Mesendoderm (in vitro differentiated cells): ENCODE results near the gene RAB17.

ENCODE experiments used
- DNase-seq: peaks from one replicate; pipeline ENCODE4 v3.0.0; 2013
- H2AK5ac ChIP-seq: 2 replicates; pipeline ENCODE4 v1.6.1; 2013; ENCODE audit warnings: low read length, inconsistent platforms
- H2BK120ac ChIP-seq: 2 replicates; pipeline ENCODE4 v1.6.1; 2013; ENCODE audit warnings: low read depth, mild to moderate bottlenecking, low read length, moderate library complexity, mixed read lengths
- H2BK15ac ChIP-seq: replicated peaks from 2 replicates; pipeline ENCODE4 v1.6.1; 2013; ENCODE audit warnings: low read depth, mild to moderate bottlenecking, moderate library complexity
- H2BK5ac ChIP-seq: 2 replicates; pipeline ENCODE4 v1.6.1; 2013; ENCODE audit warnings: low read length, inconsistent platforms
- H3K18ac ChIP-seq: 2 replicates; pipeline ENCODE4 v1.6.1; 2013; ENCODE audit warnings: mild to moderate bottlenecking, low read length, mixed read lengths
- H3K23ac ChIP-seq: one replicate; pipeline ENCODE4 v1.6.1; 2013; ENCODE audit warnings: low read length
- H3K27ac ChIP-seq: 2 replicates; pipeline ENCODE4 v1.5.1; 2013; ENCODE audit warnings: low read depth, mild to moderate bottlenecking, inconsistent platforms, low read length, moderate library complexity
- H3K27me3 ChIP-seq: 2 replicates; pipeline ENCODE4 v1.6.1; 2013; ENCODE audit warnings: low read length, control low read depth, mild to moderate bottlenecking, inconsistent platforms; ENCODE audit not compliant: insufficient read depth, poor library complexity
- H3K36me3 ChIP-seq: 2 replicates; pipeline ENCODE4 v1.6.1; 2013; ENCODE audit warnings: low read length, inconsistent platforms; ENCODE audit not compliant: control insufficient read depth, insufficient read depth
- H3K4ac ChIP-seq: one replicate; pipeline ENCODE4 v1.6.1; 2013; ENCODE audit warnings: low read depth, mild to moderate bottlenecking, low read length, moderate library complexity
- H3K4me1 ChIP-seq: 2 replicates; pipeline ENCODE4 v1.6.1; 2013; ENCODE audit warnings: low read depth, low read length, inconsistent platforms; ENCODE audit not compliant: control insufficient read depth
- H3K4me2 ChIP-seq: 2 replicates; pipeline ENCODE4 v1.6.1; 2013; ENCODE audit warnings: low read length
- H3K4me3 ChIP-seq: 2 replicates; pipeline ENCODE4 v1.5.1; 2013; ENCODE audit warnings: mild to moderate bottlenecking, low read length
- H3K56ac ChIP-seq: one replicate; pipeline ENCODE4 v1.6.1; 2013; ENCODE audit warnings: low read length
- H3K79me1 ChIP-seq: 2 replicates; pipeline ENCODE4 v1.6.1; 2013; ENCODE audit warnings: low read length, inconsistent platforms
- H3K79me2 ChIP-seq: 2 replicates; pipeline ENCODE4 v1.6.1; 2013; ENCODE audit warnings: mild to moderate bottlenecking, low read length; ENCODE audit not compliant: control insufficient read depth, insufficient read depth
- H3K9ac ChIP-seq: 2 replicates; pipeline ENCODE4 v1.6.1; 2013; ENCODE audit warnings: low read length, inconsistent platforms
- H4K5ac ChIP-seq: one replicate; pipeline ENCODE4 v1.6.1; 2013; ENCODE audit warnings: low read length
- H4K8ac ChIP-seq: one replicate; pipeline ENCODE4 v1.6.1; 2013; ENCODE audit warnings: low read depth, mild to moderate bottlenecking, control low read depth, low read length, moderate library complexity
- WGBS: extraction: QIAGEN DNeasy Blood & Tissue Kit; methylation state at CpG from one replicate; pipeline ENCODE4 v1.1.7; 2013; ENCODE audit warnings: low lambda C conversion rate, missing lambda C conversion rate; ENCODE audit not compliant: insufficient coverage; ENCODE audit errors: extremely low coverage; 5-methylcytosine and 5-hydroxymethylcytosine counted together

Gene RAB17

GRCh38 chr2:237540223-237540775 is 50.2 kb downstream of the RAB17 start:
- no CpG with 5 or more reads among the region's 13 CpGs for WGBS

GRCh38 chr2:237539681-237540080 is 50.9 kb downstream of the RAB17 start:
- Histone ChIP-seq H2AK5ac (no peak overlapping the region), H4K5ac (no peak overlapping the region), H3K56ac (no peak overlapping the region), H3K27me3 (no peaks in the 10 kb centered on the region), H3K18ac (no peak overlapping the region), H3K4me2 (no peak overlapping the region), H3K36me3 (no peaks in the 10 kb centered on the region), H3K4ac (no peak overlapping the region), H3K23ac (no peak overlapping the region), H3K79me2 (no peaks in the 10 kb centered on the region), H2BK120ac (no peak overlapping the region), H3K9ac (no peak overlapping the region), H3K4me1 (no peaks in the 10 kb centered on the region), H3K4me3 (no peak overlapping the region), H3K79me1 (no peaks in the 10 kb centered on the region), H4K8ac (no peak overlapping the region), H2BK15ac (no peak overlapping the region), H2BK5ac (no peak overlapping the region), H3K27ac (no peak overlapping the region)
- no CpG with 5 or more reads among the region's 6 CpGs for WGBS
- DNase-seq: no peak

More at GRCh38 chr2:237540223-237540775, 50.2 kb downstream of the RAB17 start:
- Histone ChIP-seq H4K5ac (no peak overlapping the region), H3K27ac (no peak overlapping the region), H2BK120ac (no peak overlapping the region), H3K36me3 (no peaks in the 10 kb centered on the region), H3K9ac (no peak overlapping the region), H2BK15ac (no peak overlapping the region), H3K79me1 (no peaks in the 10 kb centered on the region), H3K27me3 (no peaks in the 10 kb centered on the region), H3K4me2 (no peak overlapping the region), H3K79me2 (no peaks in the 10 kb centered on the region), H3K4me1 (no peaks in the 10 kb centered on the region), H3K4me3 (no peak overlapping the region), H4K8ac (no peak overlapping the region), H3K18ac (no peak overlapping the region), H3K4ac (no peak overlapping the region), H2BK5ac (no peak overlapping the region), H3K56ac (no peak overlapping the region), H2AK5ac (no peak overlapping the region), H3K23ac (no peak overlapping the region)
- DNase-seq: no peak

DNA sequence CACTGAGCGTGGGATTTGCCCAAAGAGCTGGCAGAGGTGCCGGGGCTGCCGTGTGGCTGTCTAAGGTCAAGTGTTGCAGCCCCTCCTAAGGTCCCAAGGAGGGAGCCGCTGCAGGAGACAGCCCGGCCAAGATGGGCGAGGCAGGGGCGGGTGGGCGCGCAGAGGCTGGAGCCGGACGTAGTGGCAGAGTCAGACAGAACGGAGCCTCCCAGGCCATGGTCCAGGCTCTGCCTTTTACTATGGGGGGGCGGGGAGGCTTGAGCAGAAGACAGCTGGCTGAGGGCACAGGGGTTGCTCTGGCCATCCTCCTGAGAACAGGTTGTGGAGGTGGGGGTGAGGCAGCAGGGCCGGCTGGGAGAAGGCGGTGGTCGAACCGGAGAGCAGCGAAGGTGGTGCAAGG is 51.6 kb downstream of the RAB17 start:
- Histone ChIP-seq H3K4me2 (no peak overlapping the region), H2BK15ac (no peak overlapping the region)
- no CpG with 5 or more reads among the region's 18 CpGs for WGBS

DNA sequence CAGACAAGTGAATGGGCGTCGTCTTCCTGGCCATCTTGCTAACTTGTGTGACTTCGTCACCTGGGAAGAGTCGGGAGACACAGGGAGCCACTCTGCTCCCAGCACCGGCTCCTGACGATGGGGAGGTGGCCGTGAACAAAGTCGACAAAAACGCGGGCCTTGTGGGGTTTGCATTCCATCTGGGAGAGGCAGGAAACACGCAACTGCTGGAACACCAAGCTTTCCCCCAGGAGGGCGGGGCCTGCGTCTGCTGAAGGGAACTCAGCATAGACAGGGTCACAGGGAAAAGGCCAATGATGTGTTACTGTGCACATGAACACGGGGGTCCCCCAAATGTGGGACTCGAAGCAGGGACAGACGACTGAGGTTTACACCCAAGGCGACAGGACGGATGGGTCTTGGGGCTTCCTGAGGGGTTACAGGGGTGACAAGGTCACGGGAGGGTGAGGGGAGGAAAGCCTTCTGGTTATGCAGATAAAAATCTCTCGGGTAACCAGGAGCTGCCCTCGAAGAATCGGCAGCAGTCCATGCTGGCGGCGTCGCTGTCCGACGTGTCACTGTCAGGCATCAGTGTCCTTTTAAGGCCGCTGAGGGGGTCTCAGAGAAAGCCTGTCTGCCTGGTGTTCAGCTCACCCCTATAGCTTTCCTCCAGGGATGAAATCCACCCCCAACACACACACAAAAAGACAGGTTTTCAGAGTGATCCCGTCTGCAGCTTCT is 52.4 kb downstream of the RAB17 start:
- no peak overlapping the region for H2BK5ac ChIP-seq
- DNase-seq: no peak
- no CpG with 5 or more reads among the region's 29 CpGs for WGBS

More for the DNA sequence above, 51.6 kb downstream of the RAB17 start:
- no peak for DNase-seq
- no peak overlapping the region for H2AK5ac ChIP-seq
- no peak overlapping the region for H4K5ac ChIP-seq
- H2BK120ac ChIP-seq: no peak overlapping the region
- no peak overlapping the region for H4K8ac ChIP-seq
- no peaks in the 10 kb centered on the region for H3K36me3 ChIP-seq
- H3K79me2 ChIP-seq: no peaks in the 10 kb centered on the region
- no peak overlapping the region for H3K9ac ChIP-seq
- no peaks in the 10 kb centered on the region for H3K27me3 ChIP-seq
- no peak overlapping the region for H3K4ac ChIP-seq
- no peak overlapping the region for H2BK5ac ChIP-seq
- no peak overlapping the region for H3K18ac ChIP-seq
- H3K79me1 ChIP-seq: no peaks in the 10 kb centered on the region
- H3K56ac ChIP-seq: no peak overlapping the region
- H3K23ac ChIP-seq: no peak overlapping the region
- H3K4me1 ChIP-seq: no peaks in the 10 kb centered on the region
- no peak overlapping the region for H3K27ac ChIP-seq
- H3K4me3 ChIP-seq: no peak overlapping the region

GRCh38 chr2:237536617-237537016 is 53.9 kb downstream of the RAB17 start:
- no peak overlapping the region for H3K23ac ChIP-seq
- H3K79me1 ChIP-seq: no peaks in the 10 kb centered on the region
- H3K79me2 ChIP-seq: no peaks in the 10 kb centered on the region
- no peaks in the 10 kb centered on the region for H3K36me3 ChIP-seq
- H3K27me3 ChIP-seq: no peaks in the 10 kb centered on the region
- H2BK5ac ChIP-seq: no peak overlapping the region
- no peak overlapping the region for H4K8ac ChIP-seq
- no peak overlapping the region for H3K9ac ChIP-seq
- H3K4ac ChIP-seq: no peak overlapping the region
- H3K4me1 ChIP-seq: no peaks in the 10 kb centered on the region
- no peak overlapping the region for H2BK15ac ChIP-seq
- no peak overlapping the region for H3K4me2 ChIP-seq
- H3K4me3 ChIP-seq: no peak overlapping the region
- no peak overlapping the region for H3K27ac ChIP-seq
- no peak overlapping the region for H2BK120ac ChIP-seq
- H3K56ac ChIP-seq: no peak overlapping the region
- H3K18ac ChIP-seq: no peak overlapping the region
- WGBS: no CpG with 5 or more reads among the region's 9 CpGs
- no peak for DNase-seq
- H4K5ac ChIP-seq: no peak overlapping the region
- H2AK5ac ChIP-seq: no peak overlapping the region

More for the DNA sequence above, 52.4 kb downstream of the RAB17 start:
- Histone ChIP-seq H2BK120ac (no peak overlapping the region), H3K23ac (no peak overlapping the region), H2BK15ac (no peak overlapping the region), H3K56ac (no peak overlapping the region), H3K27ac (no peak overlapping the region), H3K4me2 (no peak overlapping the region), H3K4me3 (no peak overlapping the region), H2AK5ac (no peak overlapping the region), H3K4me1 (no peaks in the 10 kb centered on the region), H3K4ac (no peak overlapping the region), H4K8ac (no peak overlapping the region), H3K36me3 (no peaks in the 10 kb centered on the region), H3K79me1 (no peaks in the 10 kb centered on the region), H3K9ac (no peak overlapping the region), H3K18ac (no peak overlapping the region), H3K27me3 (no peaks in the 10 kb centered on the region), H3K79me2 (no peaks in the 10 kb centered on the region), H4K5ac (no peak overlapping the region)

DNA sequence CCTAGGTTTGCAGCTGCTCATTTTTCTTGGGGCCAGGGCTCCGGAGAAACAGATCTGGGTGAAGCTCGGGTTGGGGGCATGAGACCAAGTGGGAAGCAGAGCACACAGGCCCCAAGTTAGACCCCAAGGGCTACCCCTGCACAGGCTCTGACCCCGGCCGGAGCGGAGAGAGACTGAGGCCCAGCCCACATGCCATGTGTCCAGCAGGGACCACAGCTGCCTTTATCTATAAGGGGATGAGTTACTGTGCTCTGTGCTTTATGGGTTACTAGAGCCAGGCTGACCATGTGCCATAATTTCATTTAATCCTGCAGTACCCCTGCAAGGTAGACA is 54.5 kb downstream of the RAB17 start:
- Histone ChIP-seq H3K36me3 (no peaks in the 10 kb centered on the region), H2BK15ac (no peak overlapping the region), H3K27me3 (no peaks in the 10 kb centered on the region), H3K18ac (no peak overlapping the region), H3K9ac (no peak overlapping the region), H2AK5ac (no peak overlapping the region), H3K79me1 (no peaks in the 10 kb centered on the region), H2BK120ac (no peak overlapping the region), H2BK5ac (no peak overlapping the region), H3K4ac (no peak overlapping the region), H3K23ac (no peak overlapping the region), H3K27ac (no peak overlapping the region), H3K56ac (no peak overlapping the region), H4K5ac (no peak overlapping the region), H3K4me1 (peaks cover 3% of the 10 kb centered on the region), H3K79me2 (no peaks in the 10 kb centered on the region), H3K4me3 (no peak overlapping the region), H4K8ac (no peak overlapping the region), H3K4me2 (no peak overlapping the region)
- no peak for DNase-seq
- no CpG with 5 or more reads among the region's 5 CpGs for WGBS
